Measurements from ENCODE around the gene BMAL1.

- no peak for TF ChIP-seq CTCF (IDR thresholded peaks at IDR 0.05; ENCODE audit: low read depth, low read length, poor library complexity, severe bottlenecking)
- no peak for TF ChIP-seq EZH2phosphoT487 (IDR thresholded peaks at IDR 0.05; ENCODE audit: borderline replicate concordance, low read length)
Measured at GRCh38 chr11:13364388-13364787, 86.8 kb downstream of the BMAL1 start.
